AG04450 (cell line): Measurements from ENCODE around the gene ITPK1. TPM values are rescaled to one million over a fixed set of nuclear protein-coding genes. Genes with fewer than 3 reads are reported as not detected.

Experiments used
- CTCF ChIA-PET: fragments of 300-600, 350-600 bp; formaldehyde crosslinking; extraction: SDS; loops from one replicate; lab custom pipeline; 2022; ENCODE audit warnings: antibody characterized with exemption, inconsistent platforms; lab: Charles Lee
- POLR2A ChIA-PET: fragments of 350-600 bp; formaldehyde crosslinking; extraction: SDS; loops from one replicate; lab custom pipeline; 2021; ENCODE audit warnings: antibody characterized with exemption, inconsistent platforms; lab: Yijun Ruan, JAX
- DNase-seq: peaks from one replicate; pipeline ENCODE4 v3.0.0-alpha.2; 2011; ENCODE audit warnings: low read depth, low spot score
- H3K27ac ChIP-seq: one replicate; pipeline ENCODE4 v1.5.1; 2012; ENCODE audit warnings: low read depth, low read length, control low read depth
- H3K27me3 ChIP-seq: one replicate; pipeline ENCODE4 v1.6.0; 2012; ENCODE audit warnings: low read length; ENCODE audit not compliant: control insufficient read depth, insufficient read depth
- H3K4me3 ChIP-seq: 2 replicates; pipeline ENCODE4 v1.5.1; 2011; ENCODE audit warnings: mild to moderate bottlenecking, low read depth, low read length, control low read depth
- H3K9me3 ChIP-seq: 2 replicates; pipeline ENCODE4 v1.5.1; 2012; ENCODE audit warnings: low read length; ENCODE audit not compliant: control insufficient read depth, insufficient read depth
- polyA plus RNA-seq: library from polyadenylated mRNA; depleted of rRNA; stranded (reverse); fragments of >200 nt; gene quantifications from 2 replicates; pipeline ENCODE4 v1.2.3, GENCODE V29; 2011
- TF ChIP-seq, protein P1 (sequence below): IDR thresholded peaks from 2 replicates; pipeline ENCODE4 v1.5.1; 2011; ENCODE audit warnings: low read depth, low read length, control low read depth, inconsistent platforms

The ITPK1 gene
- polyA plus RNA-seq, 1 experiment: 13.6 TPM

DNA sequence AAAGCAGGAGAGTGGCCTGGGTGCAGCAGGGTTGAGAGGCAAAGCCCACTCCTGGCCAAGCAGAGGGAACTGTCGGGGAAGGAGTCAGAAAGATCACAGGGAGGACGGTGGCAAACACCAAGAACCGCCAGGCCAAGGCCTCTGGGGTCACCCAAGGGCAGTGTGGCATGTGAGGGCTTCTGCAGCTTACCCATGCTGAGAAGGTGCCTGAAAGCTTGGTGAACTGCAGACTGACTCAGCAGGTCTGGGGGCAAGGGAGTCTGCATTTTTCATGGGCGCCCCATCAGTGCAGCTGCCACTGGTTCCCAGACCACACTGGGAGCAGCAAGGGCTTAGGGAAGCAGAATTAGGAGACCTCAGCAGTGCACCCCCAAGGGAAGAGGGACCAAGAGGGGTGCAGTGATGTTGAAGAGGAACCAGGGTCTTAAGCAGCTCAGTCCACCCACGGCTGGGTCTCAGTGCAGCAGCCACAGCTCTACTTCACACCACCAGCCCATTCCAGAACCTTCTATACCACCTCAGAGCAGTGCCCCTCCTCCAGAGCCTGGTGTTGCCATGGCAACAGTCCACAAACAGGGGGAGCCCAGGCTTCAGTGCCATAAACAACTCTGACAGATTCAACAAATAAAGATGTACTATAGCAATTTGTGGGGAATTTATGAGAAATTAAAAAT is 59.4 kb downstream of the ITPK1 start:
- CTCF ChIA-PET: no interaction called here
- no peak for DNase-seq

DNA sequence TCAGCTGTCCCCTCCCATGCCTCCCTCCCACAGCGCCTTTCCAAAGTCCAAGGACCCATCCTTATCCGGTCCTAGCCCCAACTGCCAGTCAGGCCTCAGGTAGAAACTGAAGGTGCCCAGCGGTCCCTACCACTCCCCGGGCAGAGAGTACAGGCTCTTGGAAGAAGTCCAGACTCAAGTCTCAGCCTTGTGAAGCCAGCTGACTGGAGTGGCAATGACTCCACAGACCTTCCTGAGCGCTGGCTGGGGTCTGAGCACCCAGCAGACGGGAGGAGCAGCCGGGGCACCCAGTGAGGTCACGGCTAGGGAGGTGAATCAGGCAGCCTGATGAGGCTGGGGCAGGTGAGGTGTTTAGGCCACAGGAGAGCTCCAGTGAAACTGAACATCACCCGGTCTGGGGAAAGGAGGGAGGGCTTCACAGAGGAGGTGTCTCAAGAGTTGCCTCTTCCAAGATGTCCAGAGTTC is 60.0 kb downstream of the ITPK1 start:
- POLR2A ChIA-PET: no interaction called here

More for the DNA sequence above, 59.4 kb downstream of the ITPK1 start:
- Histone ChIP-seq H3K4me3 (no peak overlapping the region), H3K9me3 (no peaks in the 10 kb centered on the region; the same call in 1 of the 2 replicates), H3K27ac (no peak overlapping the region), H3K27me3 (peaks cover 2% of the 10 kb centered on the region)
- POLR2A ChIA-PET: no interaction called here
- TF ChIP-seq, protein P1, sequence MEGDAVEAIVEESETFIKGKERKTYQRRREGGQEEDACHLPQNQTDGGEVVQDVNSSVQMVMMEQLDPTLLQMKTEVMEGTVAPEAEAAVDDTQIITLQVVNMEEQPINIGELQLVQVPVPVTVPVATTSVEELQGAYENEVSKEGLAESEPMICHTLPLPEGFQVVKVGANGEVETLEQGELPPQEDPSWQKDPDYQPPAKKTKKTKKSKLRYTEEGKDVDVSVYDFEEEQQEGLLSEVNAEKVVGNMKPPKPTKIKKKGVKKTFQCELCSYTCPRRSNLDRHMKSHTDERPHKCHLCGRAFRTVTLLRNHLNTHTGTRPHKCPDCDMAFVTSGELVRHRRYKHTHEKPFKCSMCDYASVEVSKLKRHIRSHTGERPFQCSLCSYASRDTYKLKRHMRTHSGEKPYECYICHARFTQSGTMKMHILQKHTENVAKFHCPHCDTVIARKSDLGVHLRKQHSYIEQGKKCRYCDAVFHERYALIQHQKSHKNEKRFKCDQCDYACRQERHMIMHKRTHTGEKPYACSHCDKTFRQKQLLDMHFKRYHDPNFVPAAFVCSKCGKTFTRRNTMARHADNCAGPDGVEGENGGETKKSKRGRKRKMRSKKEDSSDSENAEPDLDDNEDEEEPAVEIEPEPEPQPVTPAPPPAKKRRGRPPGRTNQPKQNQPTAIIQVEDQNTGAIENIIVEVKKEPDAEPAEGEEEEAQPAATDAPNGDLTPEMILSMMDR: no peak

DNA sequence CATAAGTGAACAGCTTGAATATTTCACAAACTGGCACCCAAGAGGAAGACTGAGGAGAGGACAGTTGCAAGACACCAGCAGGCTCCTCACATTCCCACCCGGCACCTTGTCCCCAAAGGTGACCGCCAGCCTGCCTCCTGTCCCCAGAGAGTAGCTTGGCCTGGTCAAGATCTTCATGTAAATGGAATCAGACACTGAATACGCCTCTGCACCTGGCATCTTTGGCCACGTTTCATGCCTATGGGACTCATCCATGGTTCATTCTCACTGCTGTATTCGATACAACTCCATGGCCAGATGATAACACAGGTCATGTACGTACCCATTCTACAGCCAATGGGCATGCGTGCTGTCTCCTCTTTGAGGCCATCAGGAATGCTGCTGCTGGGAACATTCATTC is 60.8 kb downstream of the ITPK1 start:
- POLR2A ChIA-PET: no interaction called here
- Histone ChIP-seq H3K4me3 (no peak overlapping the region), H3K9me3 (no peaks in the 10 kb centered on the region; the same call in 1 of the 2 replicates), H3K27ac (no peak overlapping the region), H3K27me3 (peaks cover 2% of the 10 kb centered on the region)
- TF ChIP-seq, protein P1: no peak
- no peak for DNase-seq
- CTCF ChIA-PET: interaction anchor here (0.6 to 1.0 kb wide), 2 partner anchors 58 to 1189 kb away, joined by 3 read pairs; no protein-coding TSS in a partner anchor

More for the DNA sequence above, 60.0 kb downstream of the ITPK1 start:
- CTCF ChIA-PET: no interaction called here
- TF ChIP-seq, protein P1: no peak
- no peaks in the 10 kb centered on the region; the same call in 1 of the 2 replicates for H3K9me3 ChIP-seq
- no peak overlapping the region for H3K4me3 ChIP-seq
- H3K27ac ChIP-seq: no peak overlapping the region
- H3K27me3 ChIP-seq: peaks cover 2% of the 10 kb centered on the region
- no peak for DNase-seq

DNA sequence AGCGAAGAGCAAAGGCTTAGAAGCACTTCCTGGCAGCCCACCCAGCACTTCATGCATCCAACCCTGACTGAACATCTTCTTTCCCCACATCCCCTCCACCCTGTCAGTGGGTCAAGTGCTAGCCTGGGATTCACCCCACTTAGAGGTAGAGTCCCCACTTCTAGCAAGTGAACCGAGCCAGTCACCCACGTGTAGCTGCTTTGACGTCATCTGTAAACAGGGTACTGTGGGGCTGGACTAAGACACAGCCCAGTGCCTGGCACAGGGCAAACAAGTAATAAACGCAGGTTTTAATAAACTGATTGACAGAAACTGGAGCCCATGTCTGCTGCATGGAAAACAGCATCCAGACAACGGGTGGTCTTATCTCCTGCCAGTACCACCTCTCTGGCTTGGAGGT is 61.7 kb downstream of the ITPK1 start:
- Histone ChIP-seq H3K27ac (no peak overlapping the region), H3K9me3 (no peaks in the 10 kb centered on the region; the same call in 1 of the 2 replicates), H3K27me3 (peaks cover 2% of the 10 kb centered on the region), H3K4me3 (no peak overlapping the region)
- TF ChIP-seq, protein P1: no peak
- no peak for DNase-seq
- ChIA-PET CTCF (interaction anchor here (0.6 to 1.0 kb wide), 2 partner anchors 59 to 1189 kb away, joined by 3 read pairs; no protein-coding TSS in a partner anchor), POLR2A (no interaction called here)
